Activated CD4-positive, alpha-beta T cell treated with anti-CD3 and anti-CD28 coated beads, Interleukin-2, amount 50 U/mL, for 1 hour (primary cell): ENCODE measurements around the gene DHX35.
A peak's percentile ranks its signal among the peaks of the same experiment; 100 is the strongest.
"Not testable (repeated sequence)": the region's sequence is repeated elsewhere in the genome, so short reads cannot be mapped to it uniquely, and the experiment has no call there.

Experiments used
- DNase-seq: peaks from one replicate; pipeline ENCODE4 v3.0.0-alpha.2; 2020

DHX35 gene

GRCh38 chr20:38985603-38986170 lies 23.5 kb downstream of the DHX35 start:
- DNase-seq = no peak

DNA sequence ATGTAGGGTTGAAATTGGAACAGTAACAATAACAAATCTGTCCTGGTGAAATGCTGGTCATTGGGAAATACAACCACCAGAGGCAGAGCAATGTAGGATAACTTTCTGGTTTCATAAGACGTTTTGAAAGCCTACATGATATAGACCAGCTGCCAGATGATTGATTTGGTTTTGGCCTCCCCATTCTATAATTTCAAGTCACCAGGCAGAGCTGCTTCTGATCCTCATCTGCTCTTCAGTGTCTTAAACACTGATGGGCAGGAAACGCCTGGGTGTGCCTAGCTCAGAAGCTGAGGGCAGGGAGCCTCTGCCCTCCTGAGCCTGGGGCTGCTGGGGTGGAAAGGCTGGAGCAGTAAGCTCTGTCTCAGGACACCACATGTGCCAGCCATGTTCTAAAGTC lies 24.5 kb downstream of the DHX35 start:
- DNase-seq = no peak

DNA sequence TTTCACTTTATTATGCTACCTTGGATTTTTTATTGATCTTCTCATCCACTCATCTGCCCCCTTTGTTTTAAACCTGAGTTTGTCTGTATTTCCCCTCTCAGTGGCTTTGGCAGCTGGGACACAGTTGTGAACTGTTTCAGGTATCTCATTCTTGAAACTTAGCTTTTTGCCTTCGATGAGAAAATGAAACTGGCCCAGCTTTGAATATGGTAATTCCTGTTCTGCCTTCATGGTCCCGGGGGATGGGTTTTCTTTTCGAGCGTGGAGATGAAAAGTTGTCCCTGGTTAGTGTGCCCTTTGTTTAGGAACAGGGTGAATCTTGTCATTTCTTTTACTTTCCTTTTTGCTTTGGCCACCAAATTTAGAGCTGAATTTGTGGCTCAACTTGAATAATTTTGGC lies 25.6 kb downstream of the DHX35 start:
- no peak for DNase-seq

- no peak for DNase-seq
These were observed 28.6 kb downstream of the DHX35 start for GRCh38 chr20:38990728-38991127.

GRCh38 chr20:38991814-38992704 lies 29.9 kb downstream of the DHX35 start:
- no peak for DNase-seq

GRCh38 chr20:38995536-38996044 lies 33.4 kb downstream of the DHX35 start:
- DNase-seq = no peak

- DNase-seq = not testable (repeated sequence)
These were observed 34.7 kb downstream of the DHX35 start for GRCh38 chr20:38996866-38997265.

- no peak for DNase-seq
These were observed 35.5 kb downstream of the DHX35 start for GRCh38 chr20:38997622-38998021.

GRCh38 chr20:38999217-38999616 lies 37.1 kb downstream of the DHX35 start:
- DNase-seq = no peak

DNA sequence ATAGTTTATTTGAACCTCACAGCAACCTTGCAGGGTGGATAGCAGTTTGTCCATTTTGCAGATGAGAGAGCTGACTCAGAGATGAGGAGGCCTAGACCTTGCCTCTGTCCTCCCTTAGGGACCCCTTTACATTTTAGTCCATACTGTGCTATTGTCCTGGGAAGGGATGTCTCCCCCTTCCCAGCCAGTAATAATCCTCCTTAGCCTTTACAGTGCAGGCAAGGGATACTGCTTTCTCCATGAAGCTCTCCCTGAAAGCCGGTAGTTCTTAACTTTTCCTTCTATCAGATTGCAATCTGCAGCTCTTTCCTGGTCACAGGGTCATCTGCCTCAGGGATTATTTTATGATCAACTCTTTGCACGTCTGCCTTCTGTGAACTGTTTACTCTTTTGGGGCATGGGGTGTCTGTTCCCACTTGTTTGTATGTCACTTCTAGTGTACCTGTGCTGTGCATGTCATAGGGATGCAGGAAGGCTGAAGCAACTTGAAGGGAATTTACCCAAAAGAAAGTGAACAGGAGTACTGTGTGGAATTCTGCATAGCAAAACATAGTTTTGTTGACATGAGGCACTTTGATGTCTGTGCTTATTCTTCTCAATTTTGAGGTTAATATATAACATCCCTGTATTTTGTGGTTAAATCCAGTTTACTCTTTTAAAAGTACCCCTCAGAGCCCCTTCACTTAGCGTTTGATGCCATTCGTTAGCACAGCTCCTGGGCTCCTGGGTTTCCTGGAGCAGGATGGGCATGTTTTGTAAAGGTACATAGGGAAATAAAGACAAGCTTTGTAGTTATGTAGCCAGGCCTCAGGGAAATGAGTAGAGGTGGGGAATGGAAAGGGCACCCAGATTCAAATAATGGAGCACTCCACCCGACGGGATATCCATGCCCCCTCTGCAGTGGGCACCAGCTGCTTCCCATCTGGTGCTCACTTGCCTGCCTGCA lies 38.1 kb downstream of the DHX35 start:
- no peak for DNase-seq

- DNase-seq = peak; percentile 42
These were observed 42.4 kb downstream of the DHX35 start for GRCh38 chr20:39004508-39004907.

GRCh38 chr20:39009348-39009747 lies 47.2 kb downstream of the DHX35 start:
- DNase-seq = no peak

DNA sequence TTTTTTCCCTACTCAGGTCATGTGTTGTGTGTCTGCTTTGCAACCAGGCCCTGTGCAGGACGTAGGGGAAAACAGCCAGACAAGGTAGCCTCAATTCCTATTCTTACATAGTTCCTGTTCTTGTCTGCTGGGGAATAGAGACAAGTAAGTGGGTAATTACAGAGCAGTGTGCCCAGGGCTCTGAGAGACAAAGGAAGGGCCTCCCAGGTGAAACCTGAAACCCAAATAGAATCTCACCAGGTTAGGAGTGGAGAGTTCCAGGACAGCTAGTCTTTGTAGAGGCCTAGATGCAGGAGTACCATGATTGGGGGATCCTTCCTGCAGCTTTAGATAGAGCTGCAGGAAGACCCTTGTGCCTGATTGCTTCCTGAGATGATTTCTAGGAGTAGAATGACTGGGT lies 48.4 kb downstream of the DHX35 start:
- DNase-seq = no peak

DNA sequence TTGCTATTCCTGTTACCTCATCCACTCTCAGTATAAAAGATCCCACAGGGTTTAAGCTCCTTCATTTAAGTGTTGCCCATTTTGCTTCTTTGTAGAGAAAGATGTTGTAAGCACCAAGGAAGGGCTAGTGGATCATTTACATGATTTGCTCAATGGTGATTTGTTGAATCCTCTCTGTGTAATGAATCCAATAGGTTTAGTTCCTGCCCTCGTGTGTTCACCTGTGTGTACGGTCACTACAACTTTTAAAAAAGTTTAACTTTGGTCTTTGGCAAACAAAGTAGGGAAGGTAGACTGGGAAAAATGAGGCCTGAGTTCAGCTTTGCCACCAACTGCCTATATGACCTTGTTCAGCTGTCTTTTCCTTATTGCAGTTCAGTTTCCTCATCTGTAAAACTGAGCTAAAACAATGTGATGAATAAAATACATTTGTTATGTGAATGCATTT lies 51.5 kb downstream of the DHX35 start:
- DNase-seq = no peak

DNA sequence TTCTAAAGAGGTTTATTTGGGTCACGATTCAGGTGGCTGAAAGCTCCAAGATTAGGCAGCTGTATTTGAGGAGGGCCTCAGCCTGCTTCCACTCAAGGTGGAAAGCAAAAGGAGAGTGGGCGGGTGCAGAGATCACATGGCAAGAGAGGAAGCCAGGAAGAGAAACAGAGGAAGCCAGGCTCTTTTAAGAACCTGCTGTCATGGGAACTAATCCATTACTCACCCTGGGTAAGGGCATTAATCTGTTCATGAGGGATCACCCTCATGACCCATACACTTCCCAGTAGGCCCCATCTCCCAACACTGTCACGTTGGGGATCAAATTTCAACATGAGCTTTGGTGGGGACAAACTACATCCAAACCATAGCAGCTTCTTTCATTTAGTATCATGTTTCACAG lies 53.9 kb downstream of the DHX35 start:
- DNase-seq = no peak

GRCh38 chr20:39016506-39016905 lies 54.4 kb downstream of the DHX35 start:
- no peak for DNase-seq

- DNase-seq = no peak
These were observed 56.9 kb downstream of the DHX35 start for GRCh38 chr20:39019027-39019426.

DNA sequence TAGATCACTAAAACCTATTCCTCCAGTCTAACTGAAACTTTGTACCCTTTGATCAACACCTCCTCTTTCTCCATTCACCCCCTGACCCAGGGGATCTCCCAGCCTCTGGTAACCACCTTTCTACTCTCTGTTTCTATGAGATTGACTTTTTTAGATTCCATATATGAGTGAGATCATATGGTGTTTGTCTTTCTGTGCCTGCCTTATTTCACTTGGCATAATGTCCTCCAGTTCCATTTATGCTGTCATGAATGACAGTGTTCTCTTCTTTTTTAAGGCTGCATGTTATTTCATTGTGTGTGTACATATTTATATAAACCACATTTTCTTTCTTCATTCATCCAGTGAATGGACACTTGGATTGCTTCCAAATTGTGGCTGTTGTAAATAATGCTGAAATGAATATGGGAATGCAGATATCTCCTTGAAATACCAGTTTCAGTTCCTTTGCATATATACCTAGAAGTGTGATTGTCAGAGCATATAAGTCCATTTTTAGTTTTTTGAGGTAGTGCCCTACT lies 57.7 kb downstream of the DHX35 start:
- DNase-seq = no peak

DNA sequence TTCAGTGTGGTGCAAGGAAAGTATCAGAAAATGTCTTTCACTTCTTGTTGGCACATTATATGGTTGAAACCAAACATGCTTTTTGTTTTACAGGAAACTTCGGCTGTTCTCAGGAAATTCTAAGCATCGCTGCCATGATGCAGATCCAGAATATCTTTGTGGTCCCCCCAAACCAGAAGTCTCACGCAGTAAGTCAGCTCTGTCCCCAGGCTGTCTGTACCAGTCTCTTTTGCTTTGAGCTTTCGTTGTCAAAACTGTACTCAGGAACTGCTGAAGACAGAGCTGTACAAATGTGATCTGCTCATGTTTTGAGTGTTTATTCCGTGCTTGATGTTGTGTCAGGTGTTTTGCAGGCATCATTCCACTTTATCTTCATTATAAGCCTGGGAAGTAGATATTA lies 59.6 kb downstream of the DHX35 start:
- DNase-seq = no peak

DNA sequence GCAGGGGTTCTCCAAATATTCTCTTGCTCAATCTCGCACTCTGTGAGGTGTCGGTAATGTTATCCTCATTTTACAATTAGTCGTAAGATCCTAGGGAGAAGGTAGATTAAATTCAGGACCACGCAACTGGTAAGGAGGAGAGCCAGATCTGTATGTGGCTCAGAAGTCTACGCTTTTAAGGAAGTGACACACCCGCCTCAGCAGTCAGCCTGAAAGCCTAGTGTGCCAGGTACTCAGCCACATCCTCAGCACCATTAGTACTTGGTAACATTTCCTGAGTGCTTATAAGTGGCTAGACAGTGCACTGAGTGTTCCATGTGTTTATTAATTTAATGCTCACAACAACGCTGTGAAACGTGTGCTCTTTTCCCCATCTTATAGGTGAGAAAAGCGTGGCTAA lies 63.7 kb downstream of the DHX35 start:
- DNase-seq = no peak

- DNase-seq = no peak
These were observed 67.2 kb downstream of the DHX35 start for GRCh38 chr20:39029364-39029763.

GRCh38 chr20:39032997-39033396 lies 70.9 kb downstream of the DHX35 start:
- no peak for DNase-seq

- no peak for DNase-seq
These were observed 73.9 kb downstream of the DHX35 start for GRCh38 chr20:39036011-39036410.
